GM18498 (cell line): ENCODE measurements around the gene RPA3.
A peak's percentile ranks its signal among the peaks of the same experiment; 100 is the strongest.

Source experiments
- ATAC-seq: cut with Tn5 transposase; IDR thresholded peaks from one replicate; pipeline ENCODE4 v1.9.1; 2021; ENCODE audit warnings: mild to moderate bottlenecking, moderate library complexity; ENCODE audit not compliant: unreplicated experiment

Gene RPA3

GRCh38 chr7:7718492-7718891 lies at the start of gene RPA3:
Gene RPA3 (minus strand): TSS chr7:7718607. CDS start chr7:7640418, 78,189 bp downstream.
- ATAC-seq = no peak

DNA sequence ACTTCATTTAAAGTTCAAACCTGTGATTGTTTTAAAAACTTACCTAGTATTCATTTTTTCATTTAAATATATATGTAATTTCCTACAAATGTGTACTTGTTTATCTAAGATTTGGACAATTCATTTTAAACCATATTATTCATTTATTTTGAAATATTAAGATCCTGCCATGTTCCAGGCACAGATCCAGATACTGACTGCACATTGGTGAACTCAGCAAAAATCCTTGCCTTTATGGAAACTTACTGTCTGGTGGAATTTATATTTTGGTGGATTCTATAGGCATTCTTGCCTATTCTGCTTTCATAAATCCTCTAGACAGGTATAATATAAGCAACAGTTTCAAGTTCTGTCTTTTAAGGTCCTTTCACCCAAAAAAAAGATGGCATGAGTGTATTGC lies 48.3 kb upstream of the RPA3 start:
- ATAC-seq = no peak

DNA sequence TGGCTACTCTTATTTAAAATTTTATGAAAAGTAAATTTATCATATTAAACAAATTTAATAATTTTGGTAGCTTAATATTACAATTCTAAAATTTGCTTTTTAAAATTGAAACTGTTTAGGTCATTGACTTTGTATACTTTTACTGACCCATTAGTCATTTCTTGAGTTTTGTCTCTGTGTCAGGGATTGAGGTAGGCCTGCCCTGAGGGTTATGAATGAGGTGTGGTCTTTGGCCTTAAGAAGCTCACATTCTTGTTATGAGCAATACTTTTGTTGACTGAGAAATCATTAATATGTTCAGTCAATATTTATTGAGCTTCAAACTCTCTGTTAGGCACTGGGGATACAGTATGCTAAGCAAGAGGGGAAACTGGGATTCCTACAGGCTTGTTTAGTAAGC lies 47.0 kb upstream of the RPA3 start:
- ATAC-seq = peak; percentile 53

GRCh38 chr7:7764520-7765396 lies 46.4 kb upstream of the RPA3 start:
- ATAC-seq = no peak

GRCh38 chr7:7761974-7762779 lies 43.8 kb upstream of the RPA3 start:
- peak; percentile 70 for ATAC-seq

DNA sequence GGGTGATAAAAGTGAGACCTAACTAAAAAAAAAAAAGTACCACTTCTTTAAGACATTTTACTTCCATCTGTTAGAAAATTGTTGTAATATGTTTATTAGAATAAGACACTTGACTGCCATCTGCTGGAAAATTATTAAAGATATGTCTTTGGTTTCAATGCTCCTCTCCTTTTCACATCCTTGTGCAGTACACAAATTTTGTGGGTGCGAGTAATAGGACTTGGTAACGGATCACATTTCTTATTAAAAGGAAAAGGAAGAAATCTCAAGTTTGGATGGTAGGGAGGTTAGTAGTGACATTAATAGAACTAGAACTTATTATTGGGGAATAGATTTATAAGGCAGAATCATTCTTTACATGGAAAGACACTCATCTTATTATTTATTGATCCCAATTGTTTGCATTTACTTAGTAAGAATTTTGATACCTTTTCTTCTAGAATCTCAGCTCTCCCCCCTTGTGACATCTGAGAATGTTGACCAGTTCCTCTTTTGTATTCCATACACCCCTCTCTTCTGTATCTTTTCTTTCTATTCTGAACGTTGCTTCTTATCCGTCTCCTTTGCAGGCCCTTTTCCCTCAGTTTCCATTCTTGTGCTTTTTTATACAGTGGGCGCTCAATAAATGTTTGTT lies 43.0 kb upstream of the RPA3 start:
- peak; percentile 38 for ATAC-seq

- no peak for ATAC-seq
Measured at GRCh38 chr7:7757576-7757975, 39.2 kb upstream of the RPA3 start.

- no peak for ATAC-seq
Measured at GRCh38 chr7:7756577-7756976, 38.2 kb upstream of the RPA3 start.

DNA sequence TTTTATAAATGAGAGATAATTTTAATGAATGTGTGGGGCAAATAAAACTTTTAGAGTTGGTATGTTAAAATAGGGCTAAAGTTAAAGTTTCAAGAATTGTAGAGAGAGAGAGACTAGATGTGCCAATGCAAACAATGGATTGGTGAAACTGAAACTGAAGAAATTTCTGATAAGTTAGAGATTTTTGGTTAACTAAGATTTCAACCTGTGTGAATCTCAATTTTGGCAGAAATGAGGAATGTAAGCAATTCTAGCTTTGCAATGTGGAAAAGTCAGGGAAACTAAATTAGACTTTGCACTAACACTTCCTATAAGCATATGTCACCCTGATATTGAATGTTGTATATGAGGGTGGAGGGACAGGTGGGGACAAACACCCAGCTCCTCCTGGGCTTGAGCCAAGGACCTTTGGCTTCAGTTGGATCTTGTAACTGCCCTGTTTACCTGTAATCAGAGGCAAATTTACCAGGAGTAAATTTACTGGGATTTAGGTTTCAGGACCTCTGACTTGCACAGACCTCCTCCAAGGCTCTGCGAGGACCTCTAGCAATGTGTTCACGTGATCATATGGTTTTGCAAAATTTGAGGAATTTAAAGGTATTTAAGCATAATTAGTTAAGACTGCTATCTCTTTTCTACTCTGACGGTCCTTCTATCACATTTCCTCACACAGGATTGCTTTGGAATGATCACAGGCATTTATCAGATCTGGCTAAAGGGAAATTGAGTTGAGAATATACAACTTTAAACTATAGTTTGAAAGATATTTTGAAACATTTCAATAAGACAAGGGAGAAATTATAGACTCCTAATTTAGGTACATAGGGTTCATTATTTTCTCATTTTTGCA lies 33.1 kb upstream of the RPA3 start:
- no peak for ATAC-seq

DNA sequence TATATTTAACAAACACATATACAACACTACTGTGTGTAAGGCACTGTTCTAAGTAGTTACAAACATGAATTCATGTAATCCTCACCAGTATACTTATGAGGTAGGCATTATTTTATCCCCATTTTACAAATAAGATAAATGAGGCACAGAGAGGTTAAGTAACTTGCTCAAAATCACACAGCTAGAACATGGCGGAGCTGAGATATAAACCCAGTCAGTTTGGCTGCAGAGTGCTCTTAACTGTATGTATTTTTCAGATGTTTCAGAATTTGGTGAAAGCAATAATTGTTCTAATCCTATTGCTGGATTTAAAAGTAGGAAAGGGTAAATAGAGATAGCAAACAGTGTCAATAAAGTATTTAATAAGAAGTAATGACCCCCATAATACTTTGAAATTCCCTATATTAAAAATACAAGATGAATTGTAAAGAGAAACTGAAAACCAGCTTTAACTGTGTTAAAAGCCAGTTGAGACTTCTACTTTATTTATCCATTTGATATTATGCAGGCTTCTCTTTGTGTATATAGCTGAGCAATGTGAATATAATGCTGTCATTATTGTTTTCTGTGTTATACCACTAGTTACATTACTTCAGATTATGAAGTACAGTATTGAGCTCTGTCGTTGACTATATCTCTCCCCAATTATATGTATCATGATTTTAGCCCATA lies 32.3 kb upstream of the RPA3 start:
- no peak for ATAC-seq

- no peak for ATAC-seq
Measured at GRCh38 chr7:7746458-7746857, 28.1 kb upstream of the RPA3 start.

- no peak for ATAC-seq
Measured at GRCh38 chr7:7745966-7746365, 27.6 kb upstream of the RPA3 start.

- no peak for ATAC-seq
Measured at GRCh38 chr7:7745258-7745657, 26.9 kb upstream of the RPA3 start.

DNA sequence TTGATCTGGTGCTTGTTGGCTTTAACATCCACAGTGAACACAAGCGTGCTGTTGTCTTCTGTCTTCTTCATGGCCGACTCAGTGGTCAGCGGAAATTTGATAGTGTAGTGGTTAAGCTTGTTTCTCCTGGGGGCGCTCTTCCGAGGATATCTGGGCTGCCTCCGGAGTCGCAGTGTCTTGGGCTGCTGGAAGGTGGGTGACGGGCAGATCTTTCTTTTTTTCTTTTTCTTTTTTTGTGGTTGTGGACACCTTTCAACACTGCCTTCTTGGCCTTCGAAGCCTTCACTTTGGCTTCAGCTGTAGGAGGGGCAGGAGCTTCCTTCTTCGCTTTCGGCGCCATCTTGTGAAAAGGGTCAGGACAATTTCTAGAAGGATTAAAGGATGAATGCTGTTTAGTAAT lies 23.8 kb upstream of the RPA3 start:
- no peak for ATAC-seq

DNA sequence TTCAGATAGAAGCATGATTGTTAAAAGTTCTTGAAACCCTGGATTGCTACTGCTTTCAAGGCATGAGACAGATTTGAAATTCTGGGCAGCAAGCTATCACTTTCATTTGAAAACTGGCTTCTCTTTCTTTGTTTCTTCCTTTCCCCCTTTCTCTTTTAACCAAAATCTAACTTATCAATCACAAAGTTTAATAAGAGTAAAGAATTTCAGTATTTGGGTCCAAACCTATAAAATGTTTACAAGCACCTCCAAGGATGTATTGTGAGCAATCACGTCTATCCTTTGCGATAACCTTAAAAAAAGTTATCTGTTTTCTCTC lies 21.6 kb upstream of the RPA3 start:
- ATAC-seq = peak; percentile 34

DNA sequence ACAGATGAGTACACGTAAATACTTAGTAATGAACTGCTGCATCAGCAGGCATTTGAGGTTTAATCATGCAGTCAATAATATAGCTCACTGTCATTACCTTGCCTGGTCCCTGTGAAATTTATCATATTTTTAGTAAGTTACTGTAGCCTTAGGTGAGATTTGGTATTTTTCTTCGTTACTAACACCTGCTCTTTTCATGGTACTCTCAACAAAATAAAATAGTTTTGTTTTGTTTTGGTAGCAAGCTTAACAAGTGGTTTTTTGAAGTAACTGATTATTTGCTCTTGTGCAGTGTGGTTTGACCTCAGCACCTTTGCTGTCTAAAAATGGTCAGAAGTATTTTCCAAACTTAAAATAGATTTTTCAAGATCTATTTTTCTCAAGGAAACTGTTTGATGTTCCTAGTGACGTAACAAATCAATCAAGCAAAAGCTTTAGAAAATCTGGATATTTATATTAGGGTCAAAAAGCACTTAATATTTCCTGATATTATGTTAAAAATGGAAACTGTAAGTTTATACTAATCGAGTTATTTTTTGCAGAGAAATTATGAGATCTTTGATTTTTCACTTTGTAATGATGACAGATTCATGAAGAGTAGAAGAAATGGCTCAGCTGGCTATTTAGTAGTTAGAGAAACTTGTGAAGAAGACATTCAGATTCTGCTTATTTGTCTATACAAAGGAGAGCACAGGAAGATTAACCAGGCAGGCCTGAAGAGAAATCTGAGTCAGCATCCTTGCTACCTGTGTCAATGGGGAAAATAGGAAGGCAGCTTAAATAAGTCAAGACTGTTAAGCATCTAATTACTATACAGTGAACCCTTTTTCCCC lies 21.0 kb upstream of the RPA3 start:
- peak; percentile 57 for ATAC-seq

GRCh38 chr7:7738622-7739021 lies 20.2 kb upstream of the RPA3 start:
- ATAC-seq = no peak

- ATAC-seq = no peak
Measured at GRCh38 chr7:7738177-7738576, 19.8 kb upstream of the RPA3 start.

- no peak for ATAC-seq
Measured at GRCh38 chr7:7737674-7738073, 19.3 kb upstream of the RPA3 start.
